B cell (primary cell): ENCODE data around the gene ADGRB2.

ENCODE experiments used
- CTCF ChIP-seq: fragments of 200-600 bp; IDR thresholded peaks from one replicate; pipeline ENCODE4 v1.8.0; 2022; ENCODE audit warnings: antibody characterized with exemption, mild to moderate bottlenecking
- EZH2 ChIP-seq: IDR thresholded peaks from 2 replicates; pipeline ENCODE4 v1.6.1; 2012; ENCODE audit warnings: borderline replicate concordance, low read depth, mild to moderate bottlenecking, moderate library complexity, low read length; ENCODE audit not compliant: insufficient read depth, poor library complexity, severe bottlenecking

DNA sequence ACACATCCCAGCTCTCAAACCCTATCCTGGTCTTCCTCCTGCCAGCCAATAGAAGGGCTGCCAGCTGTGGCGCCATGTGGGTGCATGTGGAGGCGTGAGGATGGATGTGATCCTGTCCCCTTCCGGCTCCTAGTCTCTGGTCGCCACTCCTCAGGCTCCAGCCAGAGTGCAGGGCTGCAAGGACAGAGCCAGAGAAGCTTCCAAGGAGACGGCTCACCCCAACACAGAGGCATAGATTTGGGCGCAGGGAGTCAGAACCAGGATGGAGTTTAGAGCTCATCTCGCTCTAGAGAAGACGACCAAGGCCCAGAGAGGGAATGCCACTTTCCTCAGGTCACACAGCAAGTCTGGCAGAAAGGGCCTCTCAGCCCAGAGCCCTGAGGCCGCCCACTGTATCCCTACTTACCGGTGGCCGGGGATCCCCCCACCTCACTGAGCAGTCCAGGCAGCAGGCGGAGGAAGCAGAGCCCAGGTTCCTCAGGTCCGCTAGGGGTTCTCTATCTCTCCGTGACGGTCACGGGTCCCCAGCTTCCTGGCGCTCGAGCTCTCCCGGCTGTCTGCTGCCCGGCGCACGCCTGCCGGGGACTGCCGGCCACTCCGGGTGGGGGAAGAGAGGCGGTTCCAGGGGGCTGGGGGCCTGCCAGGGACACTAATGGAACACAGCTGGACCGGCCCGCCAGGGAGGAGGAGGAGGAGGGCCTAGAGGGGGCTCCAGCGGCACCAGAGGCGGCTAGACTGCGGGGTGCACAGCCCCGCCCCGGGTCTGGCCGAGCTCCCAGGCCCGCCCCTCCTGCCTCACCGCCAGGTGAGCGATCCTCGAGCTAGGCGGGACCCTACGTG is 60.5 kb downstream of the ADGRB2 start, which contains the start of gene COL16A1:
- TF ChIP-seq CTCF (no peak), EZH2 (no peak)
